GM18858 (cell line): Measurements from ENCODE around the gene HCST.
"Not testable (repeated sequence)": the region's sequence is repeated elsewhere in the genome, so short reads cannot be mapped to it uniquely, and the experiment has no call there.

Experiments
- ATAC-seq: cut with Tn5 transposase; IDR thresholded peaks from one replicate; pipeline ENCODE4 v1.9.1; 2021; ENCODE audit not compliant: unreplicated experiment

The HCST gene

DNA sequence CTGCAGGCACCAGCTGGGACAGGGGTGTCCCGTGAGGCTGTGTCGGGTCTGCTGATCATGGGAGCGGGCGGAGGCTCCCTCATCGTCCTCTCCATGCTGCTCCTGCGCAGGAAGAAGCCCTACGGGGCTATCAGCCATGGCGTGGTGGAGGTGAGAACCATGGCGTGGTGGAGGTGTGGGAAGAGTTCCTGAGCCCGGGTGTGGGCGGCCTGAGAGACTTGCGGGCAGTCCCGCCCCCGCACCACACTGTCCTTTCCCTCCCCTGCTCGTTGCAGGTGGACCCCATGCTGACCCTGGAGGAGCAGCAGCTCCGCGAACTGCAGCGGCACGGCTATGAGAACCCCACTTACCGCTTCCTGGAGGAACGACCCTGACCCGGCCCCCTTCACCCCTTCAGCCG lies 23.3 kb upstream of the HCST start:
- no peak for ATAC-seq

DNA sequence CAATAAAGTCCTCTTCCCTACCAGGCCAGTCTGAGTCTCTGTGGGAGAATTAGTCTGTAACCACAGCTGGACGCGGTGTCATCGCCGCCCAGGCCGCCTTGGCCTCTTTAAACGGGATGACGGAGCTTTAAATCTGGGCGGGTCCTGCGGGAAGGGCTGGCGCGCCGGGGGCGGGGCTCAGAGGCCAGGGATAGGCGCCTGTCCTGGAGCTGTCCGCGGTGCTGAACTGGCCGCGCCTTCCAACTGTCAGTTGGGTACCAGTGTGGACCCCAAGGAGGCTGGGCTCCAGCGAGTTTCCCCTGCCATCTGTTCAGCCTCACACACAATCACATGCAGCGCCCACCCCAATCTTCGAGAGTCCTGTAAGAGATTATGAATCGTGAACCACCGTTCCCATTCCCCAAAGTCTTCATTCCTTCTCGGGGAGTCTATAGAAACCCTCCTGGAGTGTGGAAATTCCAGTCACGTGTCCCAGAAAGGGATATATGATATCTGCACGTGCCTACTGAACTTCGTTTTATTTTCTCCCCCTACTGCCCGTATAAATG lies 22.5 kb upstream of the HCST start:
- ATAC-seq, result no peak

DNA sequence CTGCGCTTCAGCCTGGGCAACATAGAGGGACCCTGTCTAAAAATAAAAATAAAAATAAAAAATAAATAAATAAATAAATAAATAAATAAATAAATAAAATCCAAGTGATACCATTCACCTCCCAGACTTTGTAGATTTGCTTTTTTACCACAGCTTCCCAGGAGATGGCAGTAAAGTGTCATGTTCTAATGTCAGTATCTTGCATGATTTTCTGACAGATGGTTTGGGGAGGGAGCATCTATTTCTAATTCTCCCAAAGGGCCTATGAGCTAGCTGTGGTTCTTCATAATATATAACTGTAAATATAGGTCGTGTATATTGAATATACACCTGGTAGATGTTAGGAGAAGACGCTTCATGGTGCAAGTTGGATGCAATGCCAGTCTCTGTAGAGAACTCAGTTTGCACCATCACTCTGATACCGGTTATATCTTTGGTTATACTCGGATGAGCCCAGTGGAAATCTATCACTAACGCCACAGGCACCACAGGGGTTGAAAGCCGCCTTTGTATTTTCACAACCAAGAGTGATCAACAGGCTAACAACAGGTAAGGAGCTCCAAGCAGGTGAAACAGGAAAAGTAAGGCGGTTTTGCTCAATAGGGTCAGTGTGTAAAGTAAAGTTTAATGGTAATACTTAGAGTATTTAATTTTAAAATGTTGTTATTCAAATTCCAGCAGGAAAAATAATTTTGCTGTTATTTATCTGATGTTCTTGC lies 20.1 kb upstream of the HCST start:
- no peak for ATAC-seq

DNA sequence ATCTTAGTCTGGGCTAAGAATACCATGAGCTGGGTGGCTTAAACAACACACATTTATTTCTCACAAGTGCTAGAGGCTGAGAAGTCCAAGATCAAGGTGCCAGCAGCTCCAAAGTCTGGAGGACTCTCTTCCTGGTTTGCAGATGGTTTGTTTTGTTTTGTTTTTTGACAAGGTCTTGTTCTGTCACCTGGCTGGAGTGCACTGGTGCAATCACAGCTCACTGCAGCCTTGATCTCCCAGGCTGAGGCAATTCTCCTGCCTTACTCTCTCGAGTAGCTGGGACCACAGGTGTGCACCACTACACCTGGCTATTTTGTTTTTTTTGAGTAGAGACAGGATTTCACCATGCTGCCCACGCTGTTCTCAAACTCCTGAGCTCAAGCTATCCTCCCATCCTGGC lies 18.4 kb upstream of the HCST start:
- no peak for ATAC-seq

DNA sequence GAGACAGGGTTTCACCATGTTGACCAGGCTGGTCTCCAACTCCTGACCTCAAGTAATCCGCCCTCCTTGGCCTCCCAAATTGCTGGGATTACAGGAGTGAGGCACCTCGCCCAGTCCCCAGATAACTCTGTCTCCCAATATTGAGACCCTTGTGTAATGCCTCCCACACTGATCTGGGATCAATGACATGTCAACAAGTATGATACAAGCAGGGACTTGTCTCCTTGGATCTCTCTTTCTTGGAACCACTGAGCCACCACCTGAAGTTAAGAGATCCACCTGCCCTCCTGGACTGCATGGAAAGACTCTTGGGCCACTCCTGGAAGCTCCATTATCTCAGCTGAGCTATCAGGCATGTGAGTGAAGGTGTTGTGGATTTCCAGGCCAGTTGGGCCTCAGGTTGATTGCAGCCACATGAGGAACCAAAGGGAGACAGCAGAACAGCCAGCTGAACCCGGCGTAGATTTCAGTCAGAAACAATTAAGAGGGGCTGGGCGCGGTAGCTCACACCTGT lies 17.0 kb upstream of the HCST start:
- no peak for ATAC-seq

DNA sequence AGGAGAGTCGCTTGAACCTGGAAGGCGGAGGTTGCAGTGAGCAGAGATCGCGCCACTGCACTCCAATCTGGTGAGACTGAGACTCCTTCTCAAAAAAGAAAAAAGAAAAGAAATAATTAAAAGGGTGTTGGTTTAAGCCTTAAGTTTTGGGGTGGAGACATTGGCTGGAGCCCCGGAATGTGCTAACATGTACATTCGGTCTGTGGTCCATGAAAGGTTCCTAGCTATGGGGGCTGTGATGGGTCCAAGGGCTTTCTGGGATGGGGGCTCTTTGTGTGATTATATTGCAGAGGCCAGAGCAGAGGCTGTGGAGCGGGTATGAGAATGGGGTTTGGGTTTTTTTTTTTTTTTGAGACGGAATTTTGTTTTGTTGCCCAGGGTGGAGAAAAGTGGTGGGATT lies 16.4 kb upstream of the HCST start:
- no peak for ATAC-seq

DNA sequence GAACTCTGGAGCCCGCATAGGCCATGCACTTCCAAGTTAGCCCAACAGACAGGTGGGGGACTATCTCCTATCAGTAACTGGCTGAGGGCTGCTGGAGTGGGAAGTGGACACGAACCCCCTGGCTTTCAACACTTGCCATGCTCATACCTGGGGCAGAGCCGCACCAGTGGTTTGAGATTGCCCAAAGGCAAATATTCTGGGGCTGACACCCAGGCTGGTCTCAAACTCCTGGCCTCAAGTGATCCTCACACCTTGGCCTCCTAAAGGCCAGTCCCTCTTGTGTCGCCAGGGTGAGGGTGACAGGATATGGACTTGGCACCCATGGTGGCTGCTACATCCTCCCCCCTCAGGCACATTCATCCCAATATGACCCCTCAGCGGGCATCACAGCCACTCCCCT lies 15.1 kb upstream of the HCST start:
- no peak for ATAC-seq

DNA sequence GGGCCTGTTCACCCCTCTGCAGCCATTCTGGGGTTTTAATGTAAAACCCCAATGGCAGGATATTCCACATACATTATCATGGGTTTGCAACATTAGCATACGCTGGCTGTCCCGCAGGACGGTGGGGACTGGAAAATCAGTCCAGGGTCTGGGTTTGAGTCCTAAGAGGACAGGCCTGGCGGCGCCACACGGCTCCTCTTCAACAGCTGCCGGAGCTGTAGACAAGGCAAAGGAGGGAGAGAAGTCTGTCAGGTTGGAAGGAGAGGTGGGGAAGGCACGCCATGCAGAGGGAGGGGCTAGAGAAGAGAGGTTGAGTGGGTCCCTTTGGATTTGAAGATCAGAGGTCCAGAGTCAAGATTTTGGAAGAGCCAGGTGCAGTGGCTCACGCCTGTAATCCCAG lies 13.9 kb upstream of the HCST start:
- no peak for ATAC-seq

DNA sequence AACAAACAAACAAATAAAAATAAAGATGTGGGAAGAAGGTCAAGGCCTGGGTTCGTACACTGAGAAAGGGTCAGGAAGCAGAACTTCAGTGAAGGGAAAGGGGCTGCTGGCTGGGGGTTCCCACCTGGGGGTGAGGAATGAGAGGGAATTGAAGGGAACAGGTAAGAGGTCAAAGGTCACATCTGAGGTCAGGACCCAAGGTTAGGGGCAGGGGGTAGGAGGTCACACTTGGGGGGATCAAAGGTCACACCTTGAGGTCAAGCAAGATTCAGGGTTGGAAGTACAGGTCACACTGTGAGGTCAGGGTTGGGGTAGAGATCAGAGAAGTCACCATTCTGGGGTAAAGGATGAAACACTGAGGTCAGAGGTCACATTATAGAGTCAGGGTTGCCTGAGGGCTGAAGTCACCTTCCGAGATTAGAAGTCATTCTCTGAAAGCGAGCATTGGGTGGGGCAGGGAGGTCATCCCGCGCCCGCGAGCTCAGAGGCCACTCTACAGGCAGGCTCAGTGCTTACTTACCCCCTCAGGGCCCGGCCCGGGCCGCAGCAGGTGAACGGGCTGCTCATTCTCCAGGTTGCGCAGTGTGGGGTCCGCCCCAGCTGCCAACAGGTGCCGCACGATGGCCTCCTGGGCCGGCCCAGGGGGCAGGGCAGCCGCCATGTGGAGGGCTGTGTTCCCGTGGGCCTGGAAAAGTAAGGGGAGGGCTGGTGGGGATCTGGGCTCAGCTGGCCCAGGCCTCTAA lies 12.8 kb upstream of the HCST start:
- ATAC-seq, result no peak

DNA sequence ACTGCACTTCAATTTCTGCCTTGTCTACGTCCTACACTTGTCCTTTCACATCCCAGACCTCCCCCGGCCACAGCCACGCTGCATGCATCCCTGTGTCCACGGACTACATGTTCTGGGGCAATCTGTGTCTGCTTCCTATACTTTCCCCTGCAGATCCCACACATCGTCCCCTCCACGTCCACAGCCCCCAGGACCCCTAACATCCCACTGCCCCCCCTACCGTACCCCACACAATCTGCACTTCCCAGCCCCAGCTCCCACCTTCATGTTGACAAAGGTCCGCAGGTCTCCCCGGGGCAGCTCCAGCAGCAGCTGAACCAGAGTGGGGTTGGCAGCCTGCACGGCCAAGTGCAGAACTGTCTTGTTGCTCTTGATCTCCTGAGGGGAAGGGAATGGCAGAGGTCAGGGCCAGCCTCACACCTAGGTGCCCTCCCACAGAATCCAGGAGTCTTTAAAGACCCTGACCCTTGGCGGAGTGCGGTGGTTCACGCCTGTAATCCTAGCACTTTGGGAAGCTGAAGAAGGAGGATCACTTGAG lies 12.1 kb upstream of the HCST start:
- no peak for ATAC-seq

DNA sequence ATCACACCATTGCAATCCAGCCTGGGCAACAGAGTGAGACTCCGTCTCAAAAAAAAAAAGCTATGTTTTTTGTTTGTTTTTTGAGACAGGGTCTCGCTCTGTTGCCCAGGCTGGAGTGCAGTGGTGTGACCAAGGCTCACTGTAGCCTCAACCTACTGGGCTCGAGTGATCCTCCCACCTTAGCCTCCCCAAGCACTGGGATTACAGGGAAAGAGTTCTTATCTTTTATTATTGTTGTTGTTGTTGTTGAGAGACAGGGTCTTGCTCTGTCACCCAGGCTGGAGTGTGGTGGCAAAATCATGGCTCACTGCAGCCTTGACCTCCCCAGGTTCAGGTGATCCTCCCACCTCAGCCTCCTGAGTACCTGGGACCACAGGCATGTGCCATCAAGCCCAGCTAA lies 10.5 kb upstream of the HCST start:
- not testable (repeated sequence) for ATAC-seq

DNA sequence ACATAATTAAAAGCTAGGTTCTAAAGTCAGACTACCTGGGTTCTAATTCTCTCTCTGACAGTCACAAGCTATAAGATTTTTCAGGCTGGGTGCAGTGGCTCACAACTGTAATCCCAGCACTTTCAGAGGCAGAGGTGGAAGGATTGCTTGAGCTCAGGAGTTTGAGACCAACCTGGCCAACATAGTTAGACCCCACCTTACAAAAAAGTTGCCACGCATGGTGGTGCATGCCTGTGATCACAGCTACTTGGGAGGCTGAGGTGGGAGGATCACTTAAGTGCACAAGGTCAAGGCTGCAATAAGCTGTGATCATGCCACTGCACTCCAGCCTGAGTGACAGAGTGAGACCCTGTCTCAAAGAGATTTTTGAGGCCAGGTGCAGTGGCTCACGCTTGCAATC lies 8.0 kb upstream of the HCST start:
- ATAC-seq, result no peak

DNA sequence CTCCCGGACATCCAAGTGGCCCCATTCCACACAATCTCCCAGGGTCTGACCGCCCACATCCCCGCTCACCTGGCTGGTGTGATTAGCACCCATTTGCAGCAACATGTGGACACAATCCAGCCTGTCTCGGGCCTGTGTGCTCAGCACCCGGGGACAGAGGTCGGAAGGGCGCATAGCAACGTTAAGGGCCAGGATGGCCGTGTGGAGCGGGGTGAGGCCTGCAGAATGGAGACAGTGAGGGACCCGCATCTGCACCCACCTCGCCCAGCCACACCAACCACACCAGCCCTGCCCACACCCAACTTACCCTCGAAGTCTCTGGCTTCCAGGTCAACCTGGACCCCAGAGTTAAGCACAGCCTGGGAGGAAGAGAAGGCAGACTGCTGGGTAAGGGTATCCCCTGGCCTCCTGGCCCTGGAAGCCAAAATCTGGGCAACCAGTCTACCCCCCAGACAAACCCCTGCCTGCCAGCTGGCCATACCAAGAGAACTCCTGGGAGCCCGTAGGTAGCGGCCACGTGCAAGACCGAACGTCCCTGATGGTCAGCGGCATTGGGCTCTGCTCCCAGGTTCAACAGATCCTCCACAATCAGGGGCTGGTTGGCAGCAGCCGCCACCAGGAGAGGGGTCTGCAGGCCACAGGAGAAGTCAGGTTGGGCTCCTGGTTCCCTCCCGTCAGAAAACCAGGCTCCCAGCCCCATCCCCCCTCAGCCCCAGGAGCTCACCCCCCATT lies 6.3 kb upstream of the HCST start:
- no peak for ATAC-seq

DNA sequence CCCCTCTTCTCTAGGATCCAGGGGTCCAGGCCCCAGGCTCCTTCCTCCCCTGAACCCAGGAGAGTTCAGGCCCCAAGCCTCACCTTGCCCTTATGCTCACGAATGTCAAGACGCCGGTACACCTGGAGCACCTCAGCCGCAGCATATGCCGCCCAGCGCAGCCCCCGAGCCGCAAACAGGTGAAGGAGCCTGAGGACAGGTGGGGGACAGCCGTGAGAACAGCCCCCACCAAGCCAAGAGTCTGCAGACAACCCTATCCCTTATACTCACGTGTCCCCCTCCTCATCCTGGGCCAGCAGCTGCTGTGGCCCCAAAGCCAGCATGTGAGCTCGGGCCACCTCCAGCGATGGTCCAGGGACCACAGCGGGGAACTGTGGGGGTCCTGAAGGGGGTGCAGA lies 5.7 kb upstream of the HCST start:
- ATAC-seq, result no peak

DNA sequence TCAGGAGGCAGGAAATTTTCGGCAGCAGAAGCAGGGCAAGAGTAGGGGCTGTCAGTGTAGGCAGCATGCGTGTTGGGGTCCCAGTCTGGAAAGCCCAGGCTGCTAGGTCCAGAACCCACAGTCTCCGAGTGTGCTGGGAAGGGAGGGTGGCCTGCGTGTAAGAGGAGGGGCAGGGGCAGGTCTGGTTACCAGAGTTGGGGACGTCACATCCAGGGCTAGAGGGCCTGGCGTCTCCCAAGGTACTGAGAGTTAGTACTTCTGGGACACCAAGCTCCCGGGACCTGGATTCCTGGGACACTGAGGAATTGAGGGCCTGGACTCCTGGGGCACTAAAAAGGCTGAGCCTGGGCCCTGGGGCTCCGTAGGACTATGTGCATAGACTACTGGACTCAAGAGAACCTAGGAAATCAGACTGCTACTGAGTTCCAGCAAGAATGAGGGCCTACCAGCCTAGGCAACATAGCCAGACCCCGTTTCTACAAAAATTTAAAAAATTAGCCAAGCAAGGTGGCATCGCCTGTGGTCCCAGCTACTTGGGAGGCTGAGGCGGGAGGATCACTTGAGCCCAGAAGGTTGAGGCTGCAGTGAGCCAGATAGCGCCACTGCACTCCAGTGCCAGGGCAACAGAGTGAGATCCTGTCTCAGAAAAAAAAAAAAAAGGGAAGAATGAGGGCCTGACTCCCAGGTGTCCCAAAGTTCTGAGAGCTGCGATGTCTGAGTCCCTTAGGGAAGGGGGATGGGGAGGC lies 4.5 kb upstream of the HCST start:
- ATAC-seq, result no peak

DNA sequence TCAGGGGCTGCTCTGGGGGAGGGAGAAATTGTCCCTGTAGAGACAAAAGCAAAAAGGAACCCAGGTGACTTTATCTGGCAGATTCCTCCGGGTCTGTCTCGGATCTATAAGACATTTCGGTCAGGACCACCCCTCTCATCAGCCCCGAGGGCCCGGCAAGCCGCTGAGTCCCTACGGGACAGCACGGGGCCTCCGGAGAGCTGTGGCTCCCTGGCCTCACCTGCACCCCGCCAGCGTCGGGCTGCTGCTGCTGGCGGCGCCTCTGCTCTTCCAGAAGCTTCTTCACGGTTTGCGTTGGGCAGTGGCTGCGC lies 3.9 kb upstream of the HCST start:
- no peak for ATAC-seq

DNA sequence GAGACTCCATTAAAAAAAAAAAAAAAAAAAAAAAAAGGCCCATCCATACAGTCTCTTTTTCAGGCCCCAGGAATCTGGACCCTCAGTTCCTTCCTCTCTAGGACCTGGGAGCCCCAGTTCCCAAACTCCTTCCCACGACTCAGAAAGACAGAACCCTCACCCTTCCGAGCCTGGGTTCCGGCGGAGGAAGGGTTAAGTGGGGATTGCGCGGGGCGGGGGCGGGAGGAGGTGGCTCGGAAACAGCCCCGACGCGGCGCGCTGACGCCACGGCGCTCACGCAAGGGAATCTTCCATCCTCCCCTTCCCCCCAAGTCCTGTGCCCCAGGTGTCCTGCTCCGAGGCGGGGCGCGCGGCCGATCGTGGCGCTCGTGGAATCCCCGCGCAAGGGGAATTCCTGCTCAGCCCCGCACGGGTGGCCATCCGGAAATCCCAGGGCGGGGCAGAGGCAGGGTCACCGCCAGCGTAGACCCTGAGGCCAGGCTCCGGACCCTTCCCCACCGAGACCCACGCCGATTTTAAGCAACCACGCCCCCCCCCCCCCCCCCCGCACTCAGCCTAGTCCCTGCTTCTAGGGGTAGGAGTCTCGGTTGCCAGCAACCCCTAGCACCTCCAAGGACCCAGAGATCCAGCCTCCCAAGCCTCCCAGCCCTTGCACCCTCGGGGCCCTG lies 2.6 kb upstream of the HCST start:
- no peak for ATAC-seq

DNA sequence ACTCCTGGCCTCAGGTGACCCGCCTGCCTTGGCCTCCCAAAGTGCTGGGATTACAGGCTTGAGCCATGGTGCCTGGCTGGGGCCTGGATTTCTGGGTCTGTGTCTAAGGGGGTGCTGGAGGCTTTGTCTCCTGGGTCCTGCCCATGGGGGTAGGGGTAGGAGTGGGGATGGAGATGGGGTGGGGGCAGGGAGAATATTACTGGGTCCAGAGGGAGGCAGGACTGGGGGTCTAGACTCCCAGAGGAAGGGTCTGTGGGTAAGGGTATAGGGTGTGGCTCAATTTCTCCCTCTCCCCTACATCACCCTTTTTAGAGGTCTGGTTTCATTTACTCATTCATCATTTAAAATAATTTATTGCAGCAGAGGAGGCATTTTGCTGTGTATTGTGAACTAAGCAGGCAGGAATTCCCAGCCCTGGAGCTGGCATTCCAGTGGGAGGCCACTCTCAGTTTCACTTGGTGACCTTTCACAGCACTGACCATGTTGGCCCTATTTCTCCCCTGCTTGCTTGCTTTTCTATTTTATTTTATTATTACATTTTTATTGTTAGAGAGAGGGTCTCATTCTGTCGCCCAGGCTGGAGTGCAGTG lies 1.2 kb upstream of the HCST start:
- ATAC-seq, result no peak

DNA sequence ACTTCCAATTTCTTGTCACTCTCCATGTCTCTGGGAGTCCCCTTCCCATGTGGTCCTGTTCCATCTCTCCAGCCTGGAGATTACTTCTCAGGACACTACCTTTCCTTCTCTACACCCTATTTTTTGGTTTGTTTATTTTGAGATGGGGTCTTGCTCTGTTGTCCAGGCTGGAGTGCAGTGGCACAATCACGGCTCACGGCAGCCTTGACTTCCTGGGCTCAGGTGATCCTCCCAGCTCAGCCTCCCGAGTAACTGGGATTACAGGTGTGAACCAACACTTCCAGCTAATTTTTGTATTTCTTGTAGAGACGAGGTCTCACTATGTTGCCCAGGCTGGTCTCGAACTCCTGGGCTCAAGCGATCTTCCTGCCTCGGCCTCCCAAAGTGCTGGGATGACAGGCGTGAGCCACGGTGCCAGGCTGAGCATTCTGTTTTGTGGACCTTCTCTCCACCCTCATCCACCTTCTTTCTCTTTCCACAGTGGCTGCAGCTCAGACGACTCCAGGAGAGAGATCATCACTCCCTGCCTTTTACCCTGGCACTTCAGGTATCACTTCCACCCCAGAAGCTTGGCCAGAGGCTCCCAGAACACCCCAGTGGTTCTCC lies 644 bp downstream of the HCST start:
- no peak for ATAC-seq
